HG03442 (cell line): ENCODE measurements around the gene AGAP9.
"Not testable (repeated sequence)": the region's sequence is repeated elsewhere in the genome, so short reads cannot be mapped to it uniquely, and the experiment has no call there.

Experiments
- ATAC-seq: cut with Tn5 transposase; IDR thresholded peaks from one replicate; pipeline ENCODE4 v1.9.1; 2021; ENCODE audit warnings: mild to moderate bottlenecking, moderate library complexity; ENCODE audit not compliant: unreplicated experiment

The AGAP9 gene

GRCh38 chr10:47458466-47459154 lies 64.8 kb downstream of the AGAP9 start:
- ATAC-seq = no peak

DNA sequence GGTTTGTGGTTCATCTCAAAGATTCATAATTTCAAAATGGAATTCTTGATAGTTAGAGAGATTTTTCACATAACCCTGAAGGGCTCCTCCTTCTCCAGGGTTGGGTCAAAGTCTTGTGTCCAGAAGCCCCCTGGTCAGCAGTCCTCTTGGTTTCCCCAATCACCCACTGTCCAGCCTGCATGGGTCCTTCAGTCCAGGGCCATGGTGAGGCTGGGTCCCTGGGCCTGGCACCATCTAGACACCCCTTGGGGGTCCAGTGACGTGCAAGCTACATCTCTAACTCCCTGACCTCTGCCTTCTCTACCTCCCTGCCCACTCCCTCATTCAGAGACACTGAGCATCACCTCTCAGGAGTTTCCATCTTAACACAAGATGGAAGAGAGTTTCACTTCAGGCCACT lies 65.6 kb downstream of the AGAP9 start:
- ATAC-seq = no peak

- ATAC-seq = no peak
Measured at GRCh38 chr10:47457528-47457820, 66.0 kb downstream of the AGAP9 start.

GRCh38 chr10:47456794-47457527 lies 66.5 kb downstream of the AGAP9 start:
- no peak for ATAC-seq

- no peak for ATAC-seq
Measured at GRCh38 chr10:47456079-47456785, 67.2 kb downstream of the AGAP9 start.

- not testable (repeated sequence) for ATAC-seq
Measured at GRCh38 chr10:47455350-47456078, 67.9 kb downstream of the AGAP9 start.

- ATAC-seq = no peak
Measured at GRCh38 chr10:47454780-47455058, 68.7 kb downstream of the AGAP9 start.

DNA sequence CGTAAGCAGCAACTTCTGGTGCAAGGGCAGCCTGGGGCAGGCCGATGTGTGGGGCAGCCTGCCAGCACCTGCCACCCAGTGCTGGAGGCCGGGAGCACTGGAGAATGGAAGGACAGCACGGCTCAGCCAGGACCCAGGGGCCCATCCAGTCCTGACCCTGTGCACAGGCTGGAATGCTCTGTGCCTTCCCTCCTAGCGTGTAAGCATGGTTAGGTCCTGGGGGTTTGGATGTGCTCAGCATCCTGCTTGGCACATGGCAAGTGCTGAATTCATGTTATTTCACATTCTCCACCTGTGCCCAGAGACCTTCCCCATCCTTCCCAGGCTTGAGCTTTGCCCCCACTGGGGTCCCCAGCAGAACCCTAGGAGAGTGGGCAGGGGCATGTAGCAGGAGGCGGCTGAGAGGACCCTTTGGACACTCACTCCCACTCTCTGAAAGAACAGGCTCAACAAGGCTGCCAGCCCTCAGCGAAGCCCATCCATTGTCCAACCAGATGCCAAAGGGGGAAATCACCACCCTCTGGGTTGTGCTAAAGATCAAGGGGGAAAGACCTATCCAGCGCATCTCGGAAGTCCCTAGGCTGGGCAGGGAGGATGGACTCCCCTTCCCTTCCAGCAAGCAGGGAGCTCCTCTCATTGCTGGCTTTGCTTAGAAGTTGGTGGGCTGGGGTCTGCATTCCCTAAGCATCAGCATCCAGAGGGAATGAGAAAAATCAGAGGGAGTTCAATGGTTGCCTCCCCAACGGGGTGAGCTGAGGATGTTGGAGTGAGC lies 69.2 kb downstream of the AGAP9 start:
- no peak for ATAC-seq

DNA sequence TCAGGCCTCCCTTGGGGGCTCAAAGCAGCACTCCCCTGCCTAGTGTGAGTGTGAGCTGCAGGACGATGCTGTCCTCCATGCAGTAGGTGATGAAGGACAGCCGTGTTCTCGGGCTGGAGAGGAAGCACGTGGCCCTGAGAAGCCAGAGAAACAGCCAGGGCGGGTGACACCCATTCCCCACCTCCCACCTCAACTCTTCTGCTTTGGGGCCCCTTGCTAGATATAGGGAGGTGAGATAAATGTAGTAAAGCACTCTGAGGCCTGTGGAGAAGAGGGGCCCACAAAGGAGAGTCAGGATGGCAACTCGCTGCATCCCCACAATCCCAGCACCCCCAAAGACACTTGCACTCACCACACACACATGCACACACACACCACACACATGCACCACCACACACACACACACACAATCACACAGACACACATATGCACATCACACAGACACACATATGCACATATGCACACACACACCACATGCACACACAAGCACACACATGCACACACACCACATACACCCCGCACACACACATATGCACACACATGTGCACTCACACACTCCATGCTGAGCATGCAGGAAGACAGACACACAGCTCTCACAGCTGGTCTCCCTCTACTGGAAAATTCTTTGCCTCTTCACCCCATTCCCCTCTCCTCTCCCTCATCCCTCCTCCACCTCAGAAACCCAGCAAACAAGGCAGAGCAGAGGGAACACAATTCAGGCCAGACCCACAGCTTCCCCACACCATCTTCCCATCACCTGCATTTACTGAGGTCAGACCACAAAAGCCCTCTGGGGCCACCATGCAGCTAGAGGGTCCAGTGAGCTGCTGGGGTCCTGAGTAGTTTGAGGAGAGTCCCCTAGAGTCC lies 70.1 kb downstream of the AGAP9 start:
- ATAC-seq = no peak

GRCh38 chr10:47452495-47453140 lies 70.8 kb downstream of the AGAP9 start:
- ATAC-seq = no peak

DNA sequence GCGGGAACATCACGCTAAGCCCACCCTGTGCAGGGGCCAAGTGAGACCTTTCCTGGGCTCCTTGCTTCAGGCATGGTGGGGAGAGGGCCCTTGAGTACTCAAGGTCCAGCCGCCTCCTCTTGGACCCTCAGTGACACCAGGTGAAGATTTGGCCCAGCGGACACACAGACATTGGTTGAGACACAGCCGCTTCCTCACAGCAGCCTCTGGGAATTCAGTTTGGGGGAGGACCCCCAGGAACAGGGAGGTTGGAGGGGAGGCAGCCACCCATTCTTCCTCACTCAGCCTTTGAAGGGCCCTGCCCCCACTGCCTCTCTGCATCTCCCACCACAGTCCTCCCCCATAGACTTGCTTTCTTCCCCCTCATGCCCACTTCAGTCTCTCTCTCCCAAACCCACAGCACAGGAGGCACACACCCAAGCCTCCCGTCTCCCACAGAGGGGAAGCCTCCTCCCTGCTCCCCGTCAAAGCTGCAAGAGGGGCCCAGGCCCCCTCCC lies 71.4 kb downstream of the AGAP9 start:
- ATAC-seq = no peak
